EH (cell line): ENCODE results near the gene RNLS.

Experiments used
- DNase-seq: peaks from one replicate; pipeline ENCODE4 v3.0.0-alpha.2; 2015; ENCODE audit warnings: low read depth

RNLS gene

DNA sequence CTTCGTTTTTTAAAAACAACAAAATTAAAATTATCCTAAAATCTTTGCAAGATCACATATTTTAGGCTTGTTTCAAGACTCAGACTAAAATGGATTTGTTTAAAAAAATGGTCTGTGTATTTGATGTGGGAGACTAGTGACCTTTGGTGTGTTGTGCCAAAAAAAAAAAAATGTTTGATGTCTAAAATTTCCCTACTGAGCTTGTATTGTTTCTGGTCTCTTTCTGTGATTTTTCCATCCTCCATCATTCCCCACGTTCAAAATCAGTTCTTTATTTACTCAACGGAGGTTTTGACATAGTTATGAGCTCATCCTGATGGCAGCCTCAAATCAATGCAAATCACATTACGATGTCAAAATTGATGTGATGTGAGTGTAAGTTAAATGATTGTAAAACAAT, 326.2 kb downstream of the RNLS start:
- DNase-seq: no peak

DNA sequence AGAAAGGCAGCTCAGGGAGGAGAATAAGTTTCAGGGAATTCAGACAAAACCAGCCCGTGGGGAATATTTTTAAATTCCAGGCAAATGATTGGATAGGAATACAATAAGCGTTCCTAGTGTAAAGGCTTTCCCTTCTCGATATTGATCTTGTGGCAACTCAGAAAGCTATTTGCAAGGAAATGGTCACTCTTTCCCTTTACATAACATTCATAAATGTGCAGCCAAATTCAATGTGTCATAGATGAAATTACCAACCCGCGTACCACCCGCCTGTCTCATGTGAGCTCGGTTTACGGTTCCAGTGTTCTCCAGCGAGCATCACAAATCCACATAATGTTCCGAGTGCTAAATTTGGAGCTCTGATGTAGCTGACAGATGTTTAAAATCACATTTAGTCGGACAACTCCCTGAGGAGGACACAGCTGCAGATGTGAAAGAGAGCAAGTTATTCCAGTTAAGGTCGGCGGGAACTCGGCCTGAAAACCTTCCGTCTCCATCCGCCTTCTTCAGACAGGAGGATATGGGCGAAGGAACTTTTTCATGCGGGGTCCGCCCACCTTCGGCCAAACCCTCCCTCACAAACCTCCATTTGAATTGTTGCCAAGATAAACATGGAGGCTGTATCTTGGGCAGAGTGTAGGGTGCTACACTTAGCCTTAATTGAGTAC, 327.0 kb downstream of the RNLS start:
- peak; percentile 34 for DNase-seq

DNA sequence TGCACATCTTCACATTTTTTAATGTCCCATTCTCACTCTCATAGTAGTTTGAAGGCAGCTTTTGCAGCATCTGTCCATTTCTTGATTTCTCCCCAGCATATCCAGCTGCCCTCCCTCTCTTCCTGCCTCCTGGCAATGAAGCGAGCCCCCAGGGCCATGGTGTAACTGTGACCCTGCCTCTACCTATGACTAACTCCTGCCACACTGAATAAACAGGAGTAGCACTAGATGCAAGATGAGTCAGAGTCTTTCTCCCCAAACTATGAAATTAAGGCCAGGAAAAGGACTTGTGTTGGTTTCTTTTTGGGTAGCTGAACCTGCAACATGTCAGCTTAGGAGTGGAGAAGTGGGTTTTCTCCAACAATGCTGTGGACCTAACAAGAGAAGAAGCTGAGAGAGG, 329.0 kb downstream of the RNLS start:
- DNase-seq: peak; percentile 89

DNA sequence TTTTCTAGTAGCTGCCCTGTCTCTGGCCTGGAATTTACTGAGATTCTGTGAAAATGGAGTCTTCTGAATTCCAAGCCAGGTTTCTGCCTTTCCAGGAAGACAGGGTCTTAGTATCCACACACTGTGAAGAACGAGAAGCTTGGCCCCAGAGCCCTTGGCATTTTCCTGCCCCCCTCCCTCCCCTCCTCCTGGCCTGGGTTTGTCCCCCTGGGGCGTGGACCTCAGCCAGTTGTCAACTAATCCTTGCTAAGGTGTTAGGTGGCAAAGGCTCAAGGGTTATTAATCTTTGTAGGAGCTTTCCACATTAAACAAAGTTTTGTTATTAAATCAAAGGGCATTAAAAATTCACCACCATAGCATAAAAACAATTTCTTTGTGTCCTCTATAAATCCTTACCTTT, 329.5 kb downstream of the RNLS start:
- DNase-seq: no peak

DNA sequence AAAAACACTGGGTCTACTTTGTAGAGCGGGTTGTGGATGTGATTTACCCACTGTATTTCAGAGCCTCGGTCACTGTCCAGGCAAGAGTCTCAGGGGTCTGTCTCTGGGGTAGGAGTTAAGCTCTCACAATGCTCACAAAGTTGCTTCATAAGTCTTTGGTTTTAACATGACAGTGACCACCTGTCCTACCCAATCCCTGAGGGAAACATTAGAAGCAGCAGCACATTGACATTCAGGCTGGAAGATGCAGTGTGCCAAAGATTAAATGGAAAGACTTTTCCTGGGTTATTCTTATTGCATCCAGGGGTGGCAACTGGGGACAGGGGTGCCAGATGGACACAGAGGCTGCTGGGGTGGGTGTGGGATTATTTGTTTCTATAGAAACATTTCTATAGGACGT, 330.0 kb downstream of the RNLS start:
- DNase-seq: no peak

DNA sequence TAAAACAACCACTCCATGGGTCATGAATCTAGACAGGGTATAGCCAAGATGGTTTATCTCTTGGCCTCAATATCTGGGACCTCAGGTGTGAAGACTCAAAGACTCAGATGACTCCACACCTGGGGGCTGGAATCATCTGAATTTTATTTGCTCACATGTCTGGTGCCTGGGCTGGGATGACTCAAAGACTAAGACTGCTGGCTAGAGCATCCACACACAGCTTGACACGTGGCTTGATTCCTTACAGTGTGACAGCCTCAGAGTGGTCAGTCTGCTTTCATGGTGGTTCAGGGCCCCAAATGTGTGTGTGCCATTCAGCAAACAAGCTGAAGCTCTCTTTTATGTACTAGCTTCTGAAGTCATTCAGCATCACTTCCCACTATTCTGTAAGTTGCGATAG, 333.7 kb downstream of the RNLS start:
- peak; percentile 18 for DNase-seq

DNA sequence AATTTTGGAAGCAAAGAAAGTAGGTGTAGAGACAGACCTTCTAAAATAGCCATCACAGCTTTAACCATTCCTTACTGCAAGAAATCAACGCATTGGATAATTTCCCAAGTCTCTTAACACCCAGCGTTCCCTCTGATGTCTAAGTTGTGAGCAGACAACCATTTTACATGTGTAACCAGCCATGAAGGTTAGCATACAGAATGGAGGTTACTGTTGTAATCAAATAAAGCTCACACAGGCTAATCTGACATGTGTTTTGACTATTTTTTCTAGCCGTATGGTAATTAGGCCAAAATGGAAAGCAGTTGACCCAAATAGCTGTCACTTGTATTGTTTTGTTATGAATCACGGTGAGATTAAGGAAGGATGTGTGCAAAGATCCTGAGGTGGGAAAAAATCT, 336.4 kb downstream of the RNLS start:
- no peak for DNase-seq

DNA sequence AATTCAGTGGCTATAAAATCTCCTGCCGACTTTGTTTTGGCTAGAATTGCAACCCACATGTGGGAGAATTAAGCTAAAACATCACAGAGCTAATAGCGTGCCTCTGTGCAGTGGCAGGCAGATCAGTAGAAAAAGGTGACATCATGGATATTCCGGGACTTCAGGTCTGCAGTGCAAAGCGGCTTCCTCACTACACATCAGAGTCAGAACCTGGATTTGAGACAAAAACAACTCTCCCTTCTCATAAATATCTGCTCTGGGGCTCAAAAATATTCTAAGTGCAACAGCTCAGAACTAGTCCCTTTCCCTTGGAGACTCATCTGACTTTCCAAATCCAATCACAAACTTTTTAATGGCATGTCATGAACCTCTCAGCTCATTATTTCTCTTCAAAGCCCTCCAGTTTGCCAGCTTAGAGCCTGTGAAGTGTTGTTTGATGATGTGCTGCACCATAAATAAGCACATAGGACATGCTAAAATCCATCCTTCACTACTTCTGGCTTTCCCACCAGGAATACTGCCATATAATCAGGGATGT, 337.1 kb downstream of the RNLS start:
- DNase-seq: peak; percentile 71

DNA sequence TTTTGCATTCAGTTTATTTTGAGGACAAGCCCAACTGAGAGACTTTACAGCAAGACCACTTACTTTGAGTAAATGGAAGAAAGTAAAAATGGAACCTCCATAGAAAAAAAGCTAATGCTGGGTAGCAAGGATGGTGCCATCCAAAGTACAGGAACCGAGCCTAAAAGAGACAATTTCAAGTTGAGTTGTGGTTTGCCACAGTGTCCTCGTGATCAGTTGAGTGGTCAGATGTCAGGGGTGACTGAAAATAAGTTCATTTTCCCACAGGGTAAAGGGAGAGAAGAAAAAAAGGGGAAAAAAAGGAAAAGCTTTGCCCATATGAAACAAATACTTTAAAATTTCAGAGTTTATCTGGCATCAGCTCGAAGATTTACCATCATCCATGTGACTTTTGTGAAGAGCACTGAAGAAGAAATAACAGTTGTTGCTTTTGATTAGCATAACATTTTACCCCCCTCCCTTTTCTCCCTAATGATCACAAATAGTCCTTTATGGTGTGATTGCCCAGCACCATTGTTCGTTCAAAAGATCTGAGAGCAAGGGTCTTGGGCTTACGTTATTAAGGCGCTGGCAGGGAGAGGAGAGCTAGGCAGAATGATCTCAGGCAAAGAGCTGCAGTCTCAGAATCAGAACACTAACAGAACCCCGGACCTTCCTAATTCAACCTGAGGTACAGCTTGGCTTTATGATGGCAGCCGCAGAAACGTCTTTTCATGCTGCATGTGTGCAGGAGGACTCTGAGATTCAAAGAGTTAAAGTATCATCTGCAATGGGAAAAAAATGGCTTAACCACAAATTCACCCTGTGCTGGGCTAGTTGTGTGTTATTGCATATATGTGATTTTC, 338.1 kb downstream of the RNLS start:
- no peak for DNase-seq

DNA sequence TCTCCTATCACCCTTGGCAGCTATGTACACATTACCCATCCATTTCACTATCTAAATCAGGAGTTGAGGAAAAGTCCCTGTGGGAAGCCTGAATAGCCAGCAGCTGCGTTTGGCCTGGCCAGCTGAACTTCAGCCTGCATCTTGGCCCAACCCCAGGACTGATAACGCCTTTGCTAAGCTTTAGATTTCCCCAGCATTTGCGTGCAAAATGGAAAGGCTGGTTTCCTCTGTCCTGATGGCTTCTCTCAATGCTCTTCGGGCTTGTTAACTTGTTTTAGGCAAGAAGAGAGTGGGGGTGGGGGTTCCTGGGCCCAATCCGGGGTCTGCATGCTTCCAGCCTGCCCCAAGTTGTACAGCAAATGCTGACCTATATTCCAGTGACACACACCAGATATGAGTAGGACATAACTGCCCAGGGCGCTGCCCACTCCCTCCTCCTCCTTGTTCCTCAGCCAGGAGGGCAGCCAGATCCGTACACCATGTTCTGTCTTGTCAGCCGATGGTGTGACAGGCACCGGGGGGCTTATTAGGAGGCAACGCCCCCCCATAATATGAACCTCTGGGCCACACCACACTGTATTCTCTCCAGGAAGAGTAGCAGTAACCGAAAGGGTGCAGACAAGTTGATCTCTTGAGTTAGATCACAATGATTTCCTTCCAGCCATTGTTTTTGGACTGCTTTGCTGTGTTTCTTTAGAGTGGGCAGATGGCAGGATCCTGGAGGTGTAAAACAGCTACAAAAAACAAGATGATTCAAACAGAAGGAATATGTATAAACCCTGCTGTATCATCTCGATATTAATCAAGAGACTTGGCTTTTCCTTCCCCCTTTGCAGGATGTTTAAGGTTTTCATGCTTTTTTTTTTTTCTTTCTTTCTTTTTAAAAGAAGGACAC, 339.0 kb downstream of the RNLS start:
- DNase-seq: peak; percentile 58

DNA sequence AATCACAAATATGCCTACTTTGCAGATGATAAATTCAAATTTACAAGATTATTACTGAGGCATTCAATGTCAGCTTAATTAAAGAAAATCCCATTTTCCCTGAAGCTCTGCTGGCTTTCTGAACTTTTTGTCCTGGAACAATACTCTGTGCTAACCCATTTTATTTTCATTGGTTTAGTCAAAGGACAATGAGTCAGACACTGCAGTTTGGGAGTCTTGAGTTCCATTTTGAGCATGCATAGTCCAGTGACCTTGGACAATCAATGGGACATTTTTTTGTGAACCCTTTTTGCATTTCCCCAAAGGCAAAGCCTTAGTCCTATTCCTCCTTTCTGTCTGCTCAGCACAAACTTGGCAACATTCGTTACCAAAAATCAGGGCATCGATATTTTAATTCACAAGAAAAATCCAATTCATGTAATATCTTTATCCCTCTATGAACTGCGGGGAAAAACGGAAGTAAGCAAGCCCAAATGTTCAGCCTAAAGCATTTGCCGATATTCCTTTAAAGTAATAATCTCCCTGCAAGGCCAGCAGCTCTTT, 339.8 kb downstream of the RNLS start:
- no peak for DNase-seq

DNA sequence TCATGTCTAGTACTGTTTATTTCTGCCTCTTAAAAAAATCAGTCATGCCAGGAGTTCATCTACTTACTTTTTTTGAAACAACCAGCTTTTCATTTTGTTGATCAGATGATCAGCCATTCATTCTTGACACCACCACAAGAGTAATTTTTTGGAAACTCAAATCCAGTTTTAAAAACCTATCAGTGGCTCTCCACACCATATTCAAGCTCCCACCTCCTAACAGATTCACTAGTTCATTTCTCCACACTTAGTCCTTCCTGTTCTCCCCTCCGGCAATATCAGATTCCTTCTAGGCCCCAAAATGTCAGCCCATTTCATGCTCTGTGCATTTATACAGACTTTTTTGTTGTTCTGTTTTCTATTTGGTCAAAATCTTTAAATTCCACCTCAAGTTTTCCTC, 341.6 kb downstream of the RNLS start:
- DNase-seq: no peak

DNA sequence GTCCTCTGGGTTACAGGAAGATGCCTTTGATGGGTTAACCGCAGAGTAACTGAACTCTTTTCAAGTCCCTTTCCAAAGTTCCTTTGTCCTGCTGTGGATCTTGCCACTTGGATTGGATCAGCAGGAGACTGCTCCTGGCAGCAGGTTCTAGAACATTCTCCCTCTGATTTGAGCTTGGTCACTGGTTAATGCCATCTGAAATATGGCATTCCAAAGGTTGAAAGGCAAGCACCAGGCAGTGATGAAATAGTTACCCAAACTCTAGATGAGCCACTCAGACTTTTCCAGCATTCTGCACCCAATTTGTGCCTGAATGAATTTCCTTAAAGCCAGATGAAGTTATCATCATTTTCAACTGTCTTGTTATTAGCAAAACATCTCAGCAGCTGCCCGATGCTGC, 343.9 kb downstream of the RNLS start:
- DNase-seq: no peak

DNA sequence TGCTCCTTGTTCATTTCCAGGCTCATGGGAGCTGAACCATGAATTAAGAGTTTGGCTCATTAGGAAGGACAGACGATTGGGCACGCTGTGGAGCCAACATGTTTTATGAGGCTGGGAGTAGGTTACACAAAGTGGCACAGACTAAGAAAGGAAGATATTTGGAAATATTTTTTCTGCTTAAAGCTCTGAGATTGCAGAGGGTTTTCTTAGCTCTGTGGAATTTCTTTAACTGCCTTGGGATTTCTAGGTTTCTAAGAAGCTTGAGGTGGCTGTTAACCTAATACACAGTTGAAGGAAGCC, 344.6 kb downstream of the RNLS start:
- no peak for DNase-seq

DNA sequence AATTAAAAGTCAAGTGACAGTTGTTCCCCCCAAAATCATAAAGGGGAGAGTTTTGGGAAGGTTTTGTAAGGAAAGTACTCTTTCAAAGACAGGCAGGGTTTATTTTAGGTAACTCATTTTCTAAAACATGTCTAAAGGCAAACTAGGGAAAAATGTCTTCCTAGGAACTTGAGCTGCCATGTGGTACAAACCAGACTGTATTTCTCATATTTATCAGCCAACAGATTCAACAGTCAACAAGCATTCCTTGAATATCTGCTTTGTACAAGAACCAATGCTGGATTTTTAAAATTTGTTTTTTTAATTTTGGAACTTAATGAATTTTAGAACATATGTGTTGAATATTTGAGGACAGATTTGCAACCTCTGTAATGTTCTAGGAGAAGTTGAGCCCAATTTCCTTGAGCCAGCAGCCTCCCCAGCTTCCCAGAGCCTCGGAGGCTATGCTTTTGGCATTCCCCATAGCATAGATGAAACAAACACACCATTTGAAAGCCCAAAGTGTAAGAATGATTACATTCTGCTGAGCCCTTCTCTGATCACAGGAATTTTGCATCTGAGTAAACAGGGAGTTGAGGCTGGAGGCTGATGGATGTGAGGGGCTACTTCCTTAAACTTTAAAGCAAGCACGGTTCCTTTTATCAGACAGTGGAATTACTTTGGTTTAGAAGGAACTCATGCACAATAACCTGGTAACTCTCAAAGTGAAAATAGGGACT, 345.1 kb downstream of the RNLS start:
- no peak for DNase-seq

DNA sequence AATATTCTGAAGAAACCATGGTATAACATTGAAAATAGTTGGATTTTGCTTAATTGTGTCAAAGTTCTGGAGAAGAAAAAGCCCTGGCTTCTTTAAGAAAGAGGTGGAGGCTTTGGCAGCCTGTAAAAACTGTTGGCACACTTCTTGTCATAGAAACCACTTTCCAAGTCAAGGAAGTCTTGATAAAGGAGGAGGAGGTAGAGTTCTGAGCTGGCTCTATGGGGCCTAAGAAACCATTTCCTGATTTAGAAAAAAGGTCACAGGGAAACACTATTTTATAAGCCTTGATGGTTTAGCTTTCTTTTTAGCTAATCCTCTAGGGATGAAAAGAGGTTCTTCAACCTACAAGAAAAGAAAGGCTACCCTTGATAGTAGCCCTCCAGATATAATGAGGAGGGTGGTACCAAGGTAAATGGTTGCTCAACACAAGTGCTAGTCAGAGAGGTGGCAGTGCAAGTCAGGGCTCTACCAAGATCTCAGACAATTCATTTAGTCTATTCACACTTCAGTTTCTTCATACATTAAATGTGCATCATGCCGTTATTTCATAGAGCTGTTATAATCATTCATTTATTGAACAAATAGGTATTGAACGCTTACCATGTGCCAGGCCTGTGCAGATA, 346.9 kb downstream of the RNLS start:
- DNase-seq: no peak

DNA sequence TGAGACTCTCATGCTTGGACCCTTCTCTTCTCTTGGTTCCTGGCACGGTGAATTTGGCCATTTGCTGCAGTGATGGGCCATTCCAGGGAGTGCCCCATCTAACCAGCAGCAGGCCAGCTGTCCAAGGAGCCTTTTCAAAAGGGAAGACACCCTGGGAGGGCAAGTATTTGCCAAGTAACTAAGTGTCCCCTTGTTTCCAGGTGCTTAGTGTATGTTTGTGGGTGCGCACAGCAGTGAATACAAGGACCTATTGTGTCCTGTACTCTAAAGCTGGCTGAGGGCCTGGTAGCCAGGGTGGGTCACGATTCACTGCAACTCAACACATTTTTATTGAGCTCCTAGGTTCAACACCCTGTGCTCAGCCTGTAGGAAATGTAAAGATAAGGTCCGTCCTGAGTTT, 348.8 kb downstream of the RNLS start:
- DNase-seq: no peak

DNA sequence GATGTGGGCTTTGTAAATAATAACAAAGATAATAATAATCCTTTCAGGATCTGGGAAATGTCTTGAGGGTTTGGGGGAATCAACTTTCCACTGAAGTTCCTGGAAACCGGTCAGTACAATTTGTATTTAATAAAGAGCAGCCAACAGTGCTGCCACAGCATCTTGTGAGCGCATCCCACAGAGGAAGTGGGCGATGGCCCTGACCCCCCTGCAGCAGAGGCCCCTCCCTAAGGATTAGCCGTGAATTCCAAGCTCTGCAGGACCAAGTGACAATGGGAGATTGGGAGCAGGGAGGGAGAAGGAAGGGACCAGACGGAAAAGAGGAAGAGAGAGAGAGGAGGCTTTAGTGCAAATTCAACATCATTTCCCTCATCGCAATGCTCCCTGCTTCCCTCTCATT, 349.2 kb downstream of the RNLS start:
- DNase-seq: no peak

DNA sequence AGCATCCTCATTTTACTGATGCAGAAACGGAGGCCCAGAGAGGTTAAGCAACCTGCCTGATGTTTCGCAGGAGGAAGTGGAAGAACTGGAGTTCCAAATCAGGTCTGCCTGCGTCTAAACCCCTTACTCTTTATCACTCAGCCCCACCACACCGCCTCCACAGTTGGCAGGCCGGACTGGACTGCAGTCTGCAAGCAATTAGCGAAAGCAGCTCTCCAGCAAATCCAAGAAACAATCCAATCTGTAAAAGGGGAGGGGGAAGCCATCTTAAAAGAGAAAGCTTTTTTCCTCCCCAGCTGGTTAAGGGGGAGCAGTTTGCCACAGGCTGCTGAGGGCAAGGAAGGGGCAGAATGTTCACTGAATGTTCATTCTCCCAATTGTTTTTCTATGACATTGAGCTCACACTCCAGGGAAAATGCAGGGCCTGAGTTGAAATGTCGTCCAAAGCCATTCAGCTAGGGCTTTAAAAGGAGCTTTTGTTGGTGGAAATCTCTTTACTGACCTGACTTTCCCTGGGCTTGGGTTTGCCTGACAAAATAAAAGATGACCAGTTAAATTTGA, 350.1 kb downstream of the RNLS start:
- no peak for DNase-seq

DNA sequence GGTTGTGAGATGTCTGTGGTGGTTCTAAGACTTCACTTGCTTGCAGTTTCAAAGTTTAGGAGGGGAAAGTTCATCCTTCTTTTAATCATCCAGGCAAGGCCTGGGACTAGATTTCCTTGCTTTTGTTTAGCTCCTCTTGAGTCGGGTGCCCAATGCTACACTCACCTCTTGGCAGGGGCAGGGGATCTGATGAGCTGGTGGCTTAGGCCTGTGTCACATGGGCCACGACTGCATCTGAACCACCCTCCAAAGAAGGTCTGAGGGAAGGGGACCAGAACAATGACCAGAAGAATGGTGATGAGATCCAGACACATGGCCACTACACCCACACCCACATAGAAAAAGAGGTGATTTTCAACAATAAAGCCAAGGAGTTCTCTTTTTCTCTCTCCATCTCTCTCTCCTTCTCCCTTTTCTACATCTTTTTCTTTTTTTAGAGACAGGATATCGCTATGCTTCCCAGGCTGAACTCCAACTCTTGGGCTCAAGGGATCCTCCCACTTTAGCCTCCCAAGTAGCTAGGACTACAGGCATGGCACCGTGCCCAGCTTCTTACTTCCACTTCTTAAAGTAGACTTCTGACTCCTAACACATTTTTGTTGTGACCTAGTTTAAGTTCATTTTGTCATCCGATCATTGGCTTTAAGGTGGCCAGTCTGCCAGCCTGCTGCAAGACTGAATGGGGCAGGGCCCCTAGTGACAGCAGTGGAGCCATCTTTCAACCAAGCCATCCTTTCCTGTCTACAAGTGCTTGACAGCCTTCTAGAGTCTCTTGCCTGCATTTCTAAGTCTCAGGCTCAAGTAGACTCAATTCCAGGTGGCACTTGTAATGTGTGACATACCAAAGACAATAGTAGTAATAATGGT, 350.9 kb downstream of the RNLS start:
- DNase-seq: peak; percentile 78
